GM10266 (cell line): ENCODE data around the gene ANKRD33.

Experiments used
- DNase-seq: peaks from one replicate; pipeline ENCODE4 v3.0.0; 2012; ENCODE audit errors: extremely low spot score
- TF ChIP-seq, protein P1 (sequence below): IDR thresholded peaks from 2 replicates; pipeline ENCODE4 v1.5.1; 2012; ENCODE audit warnings: mild to moderate bottlenecking, low read depth; ENCODE audit not compliant: control insufficient read depth, insufficient read depth; ENCODE audit errors: missing control alignments

The ANKRD33 gene

DNA sequence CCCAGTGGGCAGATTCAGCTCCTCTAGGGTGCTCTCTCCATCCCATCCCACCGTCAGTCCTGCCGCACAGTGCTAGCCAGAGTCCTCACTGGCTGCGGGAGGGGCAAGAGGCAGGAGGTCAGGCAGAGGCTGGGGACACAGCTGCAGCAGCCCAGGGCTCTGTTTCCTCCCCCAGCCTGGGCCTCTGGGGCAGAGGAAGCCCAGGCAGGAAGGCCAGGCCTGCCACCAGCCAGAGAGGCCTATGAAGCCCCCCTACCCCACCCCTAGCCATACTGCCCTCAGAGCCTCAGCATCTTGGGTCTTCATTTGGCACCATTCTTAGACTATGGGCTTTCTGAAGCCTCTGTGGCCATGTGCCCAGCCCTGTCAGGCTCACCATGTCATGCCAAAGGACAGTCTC lies 22.8 kb downstream of the ANKRD33 start:
- TF ChIP-seq, protein P1, sequence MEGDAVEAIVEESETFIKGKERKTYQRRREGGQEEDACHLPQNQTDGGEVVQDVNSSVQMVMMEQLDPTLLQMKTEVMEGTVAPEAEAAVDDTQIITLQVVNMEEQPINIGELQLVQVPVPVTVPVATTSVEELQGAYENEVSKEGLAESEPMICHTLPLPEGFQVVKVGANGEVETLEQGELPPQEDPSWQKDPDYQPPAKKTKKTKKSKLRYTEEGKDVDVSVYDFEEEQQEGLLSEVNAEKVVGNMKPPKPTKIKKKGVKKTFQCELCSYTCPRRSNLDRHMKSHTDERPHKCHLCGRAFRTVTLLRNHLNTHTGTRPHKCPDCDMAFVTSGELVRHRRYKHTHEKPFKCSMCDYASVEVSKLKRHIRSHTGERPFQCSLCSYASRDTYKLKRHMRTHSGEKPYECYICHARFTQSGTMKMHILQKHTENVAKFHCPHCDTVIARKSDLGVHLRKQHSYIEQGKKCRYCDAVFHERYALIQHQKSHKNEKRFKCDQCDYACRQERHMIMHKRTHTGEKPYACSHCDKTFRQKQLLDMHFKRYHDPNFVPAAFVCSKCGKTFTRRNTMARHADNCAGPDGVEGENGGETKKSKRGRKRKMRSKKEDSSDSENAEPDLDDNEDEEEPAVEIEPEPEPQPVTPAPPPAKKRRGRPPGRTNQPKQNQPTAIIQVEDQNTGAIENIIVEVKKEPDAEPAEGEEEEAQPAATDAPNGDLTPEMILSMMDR = no peak
- DNase-seq = no peak

DNA sequence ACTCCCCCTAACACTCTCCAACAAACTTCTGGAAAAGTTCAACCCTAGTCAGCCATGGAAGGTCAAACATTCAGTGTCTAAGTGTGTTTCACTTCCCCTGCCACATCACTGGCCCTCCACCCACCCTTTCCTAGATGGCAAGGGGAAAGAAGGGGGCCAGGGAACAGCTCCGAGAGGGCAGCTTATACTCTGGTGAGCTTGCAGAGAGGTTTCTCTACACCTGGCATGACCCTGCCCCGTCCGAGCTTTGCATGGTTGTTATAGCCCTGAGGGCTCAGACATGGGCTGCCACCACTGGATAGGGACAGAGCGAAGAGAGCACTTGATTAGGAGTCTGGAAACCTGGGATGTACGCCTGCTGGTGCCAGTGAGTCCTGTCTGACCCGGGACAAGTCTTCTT lies 23.4 kb downstream of the ANKRD33 start:
- DNase-seq = no peak
- TF ChIP-seq, protein P1 = no peak

DNA sequence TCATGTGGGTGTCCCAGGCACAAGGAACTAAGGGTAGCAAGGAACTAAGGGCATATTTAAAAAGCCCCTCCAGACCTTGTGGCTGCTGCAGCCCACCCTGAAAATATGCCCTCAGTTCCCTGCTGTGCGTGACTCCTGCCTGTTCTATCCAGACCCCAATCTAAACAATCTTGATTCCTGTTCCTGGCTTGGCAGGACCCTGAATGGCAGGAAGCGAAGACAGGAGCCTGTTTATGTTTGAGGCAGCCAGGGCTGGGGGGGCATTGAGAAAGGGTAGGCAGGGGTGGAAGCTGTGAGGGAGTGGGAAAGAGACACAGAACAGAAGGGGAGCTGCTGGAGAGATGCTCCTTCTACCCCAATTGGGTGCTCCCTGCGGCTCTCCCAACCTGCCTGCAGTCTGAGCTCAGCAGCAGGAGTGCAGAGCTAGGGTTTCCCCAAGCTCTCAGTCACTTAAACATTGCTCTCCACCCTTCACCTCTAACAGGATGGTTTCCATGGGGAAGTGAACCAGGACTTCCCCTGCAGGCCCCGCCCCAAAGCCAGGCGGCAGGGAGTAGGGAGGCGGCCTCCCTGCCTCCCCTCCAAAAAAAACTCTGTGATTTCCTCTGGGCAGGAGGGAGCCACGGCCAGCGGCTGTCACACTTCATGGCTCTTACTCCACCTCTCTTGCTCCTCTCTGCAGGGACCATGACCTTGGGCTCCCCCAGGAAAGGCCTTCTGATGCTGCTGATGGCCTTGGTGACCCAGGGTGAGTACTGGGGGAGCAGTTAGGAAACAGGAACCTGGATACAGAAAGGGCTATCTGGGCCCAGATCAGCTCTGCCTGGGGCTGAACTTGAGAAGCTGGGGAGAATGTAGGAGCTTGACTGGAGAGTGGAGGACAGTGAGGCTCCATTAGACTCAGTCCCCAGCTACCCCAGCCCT lies 24.1 kb downstream of the ANKRD33 start:
- no peak for DNase-seq
- TF ChIP-seq, protein P1 = no peak

DNA sequence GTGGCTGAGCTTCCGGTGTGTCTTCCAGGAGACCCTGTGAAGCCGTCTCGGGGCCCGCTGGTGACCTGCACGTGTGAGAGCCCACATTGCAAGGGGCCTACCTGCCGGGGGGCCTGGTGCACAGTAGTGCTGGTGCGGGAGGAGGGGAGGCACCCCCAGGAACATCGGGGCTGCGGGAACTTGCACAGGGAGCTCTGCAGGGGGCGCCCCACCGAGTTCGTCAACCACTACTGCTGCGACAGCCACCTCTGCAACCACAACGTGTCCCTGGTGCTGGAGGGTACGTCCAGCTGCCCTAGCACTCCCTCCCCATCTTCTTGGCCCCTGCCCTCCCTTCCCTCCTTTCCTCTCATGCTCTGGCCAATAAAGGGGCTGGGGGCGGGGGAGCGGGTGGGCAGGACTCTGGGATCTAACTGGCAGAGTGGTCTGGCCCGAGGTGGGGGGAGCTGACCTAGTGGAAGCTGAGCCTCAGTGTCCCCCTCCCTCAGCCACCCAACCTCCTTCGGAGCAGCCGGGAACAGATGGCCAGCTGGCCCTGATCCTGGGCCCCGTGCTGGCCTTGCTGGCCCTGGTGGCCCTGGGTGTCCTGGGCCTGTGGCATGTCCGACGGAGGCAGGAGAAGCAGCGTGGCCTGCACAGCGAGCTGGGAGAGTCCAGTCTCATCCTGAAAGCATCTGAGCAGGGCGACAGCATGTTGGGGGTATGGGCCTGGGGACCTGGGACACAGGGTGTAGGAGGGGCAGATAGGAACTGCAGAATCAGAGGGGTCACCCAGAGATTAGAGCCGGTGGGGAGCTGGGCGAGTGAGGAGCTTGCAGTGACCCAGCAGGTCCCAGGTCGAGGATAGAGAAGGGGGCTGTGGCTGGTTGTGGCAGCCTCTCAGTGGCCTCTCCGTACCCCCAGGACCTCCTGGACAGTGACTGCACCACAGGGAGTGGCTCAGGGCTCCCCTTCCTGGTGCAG lies 25.4 kb downstream of the ANKRD33 start:
- TF ChIP-seq, protein P1 = no peak

DNA sequence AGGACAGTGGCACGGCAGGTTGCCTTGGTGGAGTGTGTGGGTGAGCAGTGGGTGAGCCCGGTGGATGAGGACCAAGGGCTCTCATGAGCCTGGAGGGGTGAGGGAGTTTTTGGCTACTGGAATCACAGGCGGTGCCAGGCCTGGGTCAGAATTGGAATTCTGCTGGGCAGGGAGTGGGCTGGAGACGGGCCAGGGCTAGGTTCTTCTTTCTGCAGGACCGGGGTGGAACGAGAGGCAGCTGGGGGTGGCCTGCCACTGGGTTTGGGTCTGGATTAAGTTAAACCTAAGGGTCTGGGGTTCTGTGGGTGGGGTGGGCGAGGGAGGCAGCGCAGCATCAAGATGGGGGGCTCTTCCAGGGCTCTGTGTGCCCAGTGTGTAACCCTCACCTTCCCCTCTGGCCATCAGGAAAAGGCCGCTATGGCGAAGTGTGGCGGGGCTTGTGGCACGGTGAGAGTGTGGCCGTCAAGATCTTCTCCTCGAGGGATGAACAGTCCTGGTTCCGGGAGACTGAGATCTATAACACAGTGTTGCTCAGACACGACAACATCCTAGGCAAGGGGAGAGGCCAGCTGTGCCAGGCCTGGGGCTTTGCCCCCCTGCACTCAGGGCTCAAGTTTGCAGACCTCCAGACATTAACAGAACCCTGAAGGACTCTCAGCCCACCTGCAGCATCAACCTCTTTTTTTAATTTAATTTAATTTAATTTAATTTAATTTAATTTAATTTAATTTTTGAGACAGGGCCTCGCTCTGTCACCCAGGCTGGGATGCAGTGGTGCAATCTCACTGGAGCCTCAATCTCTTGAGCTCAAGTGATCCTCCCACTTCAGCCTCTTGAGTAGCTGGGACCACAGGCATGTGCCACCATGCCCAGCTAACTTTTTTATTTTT lies 26.4 kb downstream of the ANKRD33 start:
- no peak for DNase-seq
- TF ChIP-seq, protein P1 = no peak

More for the DNA sequence above, 25.4 kb downstream of the ANKRD33 start:
- no peak for DNase-seq

DNA sequence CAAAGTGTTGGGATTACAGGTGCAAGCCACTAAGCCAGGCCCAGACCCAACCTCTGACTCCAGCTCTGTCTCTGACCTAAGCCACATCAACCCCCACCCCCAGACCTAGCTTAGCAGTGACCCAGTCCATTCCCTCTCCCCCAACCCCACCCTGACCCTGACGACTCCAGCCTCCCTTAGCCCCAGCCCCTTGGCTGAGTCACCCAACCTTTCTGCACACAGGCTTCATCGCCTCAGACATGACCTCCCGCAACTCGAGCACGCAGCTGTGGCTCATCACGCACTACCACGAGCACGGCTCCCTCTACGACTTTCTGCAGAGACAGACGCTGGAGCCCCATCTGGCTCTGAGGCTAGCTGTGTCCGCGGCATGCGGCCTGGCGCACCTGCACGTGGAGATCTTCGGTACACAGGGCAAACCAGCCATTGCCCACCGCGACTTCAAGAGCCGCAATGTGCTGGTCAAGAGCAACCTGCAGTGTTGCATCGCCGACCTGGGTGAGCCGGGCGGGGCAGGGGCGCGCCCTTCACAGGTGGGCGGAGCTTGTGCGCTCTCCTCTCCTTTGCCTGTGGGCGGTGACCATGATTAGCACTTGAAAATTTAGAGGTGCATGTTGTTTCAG lies 27.2 kb downstream of the ANKRD33 start:
- TF ChIP-seq, protein P1 = no peak
- DNase-seq = no peak
